ENCODE measurements around the gene SF3B3. TPM values are rescaled to one million over a fixed set of nuclear protein-coding genes. Genes with fewer than 3 reads are reported as not detected.
"Not testable (repeated sequence)": the region's sequence is repeated elsewhere in the genome, so short reads cannot be mapped to it uniquely, and the experiment has no call there.

Gene SF3B3
- total RNA-seq, 1 donor from 2014 or later = 188 TPM

DNA sequence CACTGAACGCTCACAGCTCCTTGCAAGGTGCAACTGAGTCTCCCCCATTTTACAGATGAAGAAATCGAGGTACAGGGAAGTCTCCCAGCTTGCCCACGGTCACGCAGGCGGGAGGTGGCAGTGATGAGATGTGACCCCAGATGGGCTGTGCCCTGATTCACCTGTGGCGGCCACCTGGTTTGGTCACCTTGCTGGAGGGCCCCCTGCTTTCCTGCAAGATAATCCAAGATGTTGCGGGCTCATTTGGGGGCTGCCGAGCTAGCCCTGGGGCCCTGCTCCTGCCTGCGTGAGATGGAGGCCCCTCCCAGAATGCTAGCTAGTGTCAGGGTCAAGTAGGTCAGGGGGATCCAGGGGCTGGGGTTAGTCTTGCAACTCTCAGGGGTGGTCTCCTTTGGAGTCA, 63.1 kb downstream of the SF3B3 start:
- no peak overlapping the region for H3K4me3 Mint-ChIP-seq

DNA sequence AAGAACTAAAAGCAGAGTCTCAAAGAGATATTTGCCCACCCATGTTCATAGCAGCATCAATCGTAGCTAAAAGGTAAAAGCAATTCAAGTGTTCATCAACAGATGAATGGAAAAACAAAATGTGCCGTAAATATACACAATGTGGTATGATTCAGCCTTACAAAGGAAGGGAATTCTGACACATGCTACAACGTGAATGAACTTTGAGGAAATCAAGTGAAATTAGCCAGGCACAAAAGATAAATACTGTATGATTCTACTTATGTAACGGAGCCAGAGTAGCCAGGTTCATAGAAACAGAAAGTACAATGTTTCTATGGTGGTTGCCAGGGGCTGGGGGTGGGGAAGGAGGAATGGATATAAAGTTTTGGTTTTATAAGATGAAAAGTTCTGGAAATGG, 64.9 kb downstream of the SF3B3 start:
- no peak overlapping the region for H3K27ac Mint-ChIP-seq
- no peak overlapping the region for H2AFZ ChIP-seq (replicated peaks)
- TF ChIP-seq EZH2phosphoT487 (IDR thresholded peaks at IDR 0.05) (no peak), EZH2 (IDR thresholded peaks at IDR 0.05) (no peak)
- TF ChIP-seq, protein P1, sequence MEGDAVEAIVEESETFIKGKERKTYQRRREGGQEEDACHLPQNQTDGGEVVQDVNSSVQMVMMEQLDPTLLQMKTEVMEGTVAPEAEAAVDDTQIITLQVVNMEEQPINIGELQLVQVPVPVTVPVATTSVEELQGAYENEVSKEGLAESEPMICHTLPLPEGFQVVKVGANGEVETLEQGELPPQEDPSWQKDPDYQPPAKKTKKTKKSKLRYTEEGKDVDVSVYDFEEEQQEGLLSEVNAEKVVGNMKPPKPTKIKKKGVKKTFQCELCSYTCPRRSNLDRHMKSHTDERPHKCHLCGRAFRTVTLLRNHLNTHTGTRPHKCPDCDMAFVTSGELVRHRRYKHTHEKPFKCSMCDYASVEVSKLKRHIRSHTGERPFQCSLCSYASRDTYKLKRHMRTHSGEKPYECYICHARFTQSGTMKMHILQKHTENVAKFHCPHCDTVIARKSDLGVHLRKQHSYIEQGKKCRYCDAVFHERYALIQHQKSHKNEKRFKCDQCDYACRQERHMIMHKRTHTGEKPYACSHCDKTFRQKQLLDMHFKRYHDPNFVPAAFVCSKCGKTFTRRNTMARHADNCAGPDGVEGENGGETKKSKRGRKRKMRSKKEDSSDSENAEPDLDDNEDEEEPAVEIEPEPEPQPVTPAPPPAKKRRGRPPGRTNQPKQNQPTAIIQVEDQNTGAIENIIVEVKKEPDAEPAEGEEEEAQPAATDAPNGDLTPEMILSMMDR (IDR thresholded peaks at IDR 0.05) = no peak
- no peaks in the 10 kb centered on the region for H3F3A ChIP-seq (ENCODE audit: low read depth)
- no peaks in the 10 kb centered on the region for H3K79me2 ChIP-seq (ENCODE audit: low read depth)
- H3K27me3 ChIP-seq = no peaks in the 10 kb centered on the region
- H4K20me1 ChIP-seq (ENCODE audit: low read depth) = no peaks in the 10 kb centered on the region
- H3K36me3 Mint-ChIP-seq = no peaks in the 10 kb centered on the region
- H3K4me1 Mint-ChIP-seq = peaks cover 10% of the 10 kb centered on the region
- DNase-seq (ENCODE audit: low spot score) = no peak
- no peak overlapping the region for H3K4me2 ChIP-seq
- H3K9me3 Mint-ChIP-seq = no peaks in the 10 kb centered on the region
- no peak overlapping the region for H3K9ac ChIP-seq
- H3K27ac ChIP-seq = no peak overlapping the region
- H3K9me3 ChIP-seq (ENCODE audit: low read depth) = no peaks in the 10 kb centered on the region
- H3K36me3 ChIP-seq = no peaks in the 10 kb centered on the region
- H3K4me1 ChIP-seq = no peaks in the 10 kb centered on the region
- H3K4me3 ChIP-seq = no peak overlapping the region
- H3K4me3 Mint-ChIP-seq = no peak overlapping the region
- H3K27me3 Mint-ChIP-seq (ENCODE audit: insufficient read depth, low read depth) = peaks cover 6% of the 10 kb centered on the region

More for the DNA sequence above, 63.1 kb downstream of the SF3B3 start:
- Histone ChIP-seq H3K4me3 (no peak overlapping the region), H3K9ac (no peak overlapping the region), H3K27ac (no peak overlapping the region), H3K27me3 (no peaks in the 10 kb centered on the region), H3F3A (ENCODE audit: low read depth) (no peaks in the 10 kb centered on the region), H4K20me1 (ENCODE audit: low read depth) (no peaks in the 10 kb centered on the region), H3K9me3 (ENCODE audit: low read depth) (no peaks in the 10 kb centered on the region), H2AFZ (replicated peaks) (no peak overlapping the region), H3K4me1 (no peaks in the 10 kb centered on the region), H3K4me2 (no peak overlapping the region), H3K79me2 (ENCODE audit: low read depth) (no peaks in the 10 kb centered on the region), H3K36me3 (no peaks in the 10 kb centered on the region)
- no peak overlapping the region for H3K27ac Mint-ChIP-seq
- H3K4me1 Mint-ChIP-seq = peaks cover 10% of the 10 kb centered on the region
- no peaks in the 10 kb centered on the region for H3K36me3 Mint-ChIP-seq
- peaks cover 4% of the 10 kb centered on the region for H3K27me3 Mint-ChIP-seq (ENCODE audit: insufficient read depth, low read depth)
- DNase-seq (ENCODE audit: low spot score) = no peak
- TF ChIP-seq EZH2phosphoT487 (IDR thresholded peaks at IDR 0.05) (no peak), EZH2 (IDR thresholded peaks at IDR 0.05) (no peak)
- TF ChIP-seq, protein P1 (IDR thresholded peaks at IDR 0.05) = no peak
- no peaks in the 10 kb centered on the region for H3K9me3 Mint-ChIP-seq

DNA sequence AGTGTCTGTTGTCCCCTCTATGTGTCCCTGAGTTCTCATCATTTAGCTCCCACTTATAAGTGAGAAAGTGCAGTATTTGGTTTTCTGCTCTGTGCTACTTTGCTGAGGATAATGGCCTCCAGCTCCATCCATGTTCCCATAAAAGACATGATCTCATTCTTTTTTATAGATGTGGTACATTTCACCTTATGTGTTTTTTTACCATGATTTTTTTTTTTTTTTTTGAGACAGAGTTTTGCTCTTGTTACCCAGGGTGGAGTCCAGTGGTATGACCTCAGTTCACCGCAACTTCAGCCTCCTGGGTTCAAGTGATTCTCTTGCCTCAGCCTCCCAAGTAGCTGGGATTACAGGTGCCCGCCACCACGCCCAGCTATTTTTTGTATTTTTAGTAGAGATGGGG, 65.8 kb downstream of the SF3B3 start:
- not testable (repeated sequence) for H3K9me3 Mint-ChIP-seq; H3F3A ChIP-seq (ENCODE audit: low read depth); H4K20me1 ChIP-seq (ENCODE audit: low read depth); H3K4me2 ChIP-seq; H3K9me3 ChIP-seq (ENCODE audit: low read depth); H3K27ac ChIP-seq; H3K4me1 ChIP-seq; H3K36me3 Mint-ChIP-seq; DNase-seq (ENCODE audit: low spot score); H3K9ac ChIP-seq; H3K27me3 Mint-ChIP-seq (ENCODE audit: insufficient read depth, low read depth); H2AFZ ChIP-seq (replicated peaks); H3K27ac Mint-ChIP-seq; H3K4me3 ChIP-seq; H3K27me3 ChIP-seq; H3K36me3 ChIP-seq; H3K4me3 Mint-ChIP-seq; H3K79me2 ChIP-seq (ENCODE audit: low read depth)
- H3K4me1 Mint-ChIP-seq = peaks cover 10% of the 10 kb centered on the region

DNA sequence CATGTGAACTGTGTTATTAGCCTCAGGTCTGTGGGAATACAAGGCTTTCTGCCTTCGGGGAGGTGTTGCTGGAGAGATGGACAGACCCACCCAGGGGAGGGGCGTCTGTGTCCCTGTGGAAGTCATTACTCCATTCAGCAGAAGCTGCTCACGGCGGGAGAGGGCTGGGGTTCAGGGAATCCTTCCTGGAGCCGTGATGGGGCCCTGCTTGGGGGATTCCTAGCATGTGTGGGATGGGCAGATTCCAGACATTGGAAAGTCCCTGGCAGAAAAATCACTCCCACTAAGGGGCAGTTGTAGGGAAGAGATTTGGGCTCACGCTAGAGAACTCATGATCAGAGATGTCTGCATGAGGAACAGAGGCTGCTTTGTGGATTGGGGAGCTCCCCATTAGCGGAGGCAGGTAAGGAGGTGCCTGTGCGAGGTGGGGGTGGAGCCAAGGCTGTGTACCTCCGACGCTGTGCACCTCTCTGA, 66.4 kb downstream of the SF3B3 start:
- no peaks in the 10 kb centered on the region for H3K9me3 Mint-ChIP-seq
- H3K9me3 ChIP-seq (ENCODE audit: low read depth) = no peaks in the 10 kb centered on the region
- no peak overlapping the region for H2AFZ ChIP-seq (replicated peaks)
- H3K4me2 ChIP-seq = no peak overlapping the region
- no peaks in the 10 kb centered on the region for H3K4me1 ChIP-seq
- H3K9ac ChIP-seq = no peak overlapping the region
- H3K27me3 ChIP-seq = no peaks in the 10 kb centered on the region
- H3K27ac ChIP-seq = no peak overlapping the region
- no peaks in the 10 kb centered on the region for H3K36me3 ChIP-seq
- H3K4me3 Mint-ChIP-seq = no peak overlapping the region
- H3K27ac Mint-ChIP-seq = peak overlapping the region; percentile 92
- peaks cover 10% of the 10 kb centered on the region for H3K4me1 Mint-ChIP-seq
- TF ChIP-seq EZH2 (IDR thresholded peaks at IDR 0.05) = no peak
- no peak for TF ChIP-seq EZH2phosphoT487 (IDR thresholded peaks at IDR 0.05)
- TF ChIP-seq, protein P1 (IDR thresholded peaks at IDR 0.05) = no peak
- DNase-seq (ENCODE audit: low spot score) = no peak
- H3K36me3 Mint-ChIP-seq = no peaks in the 10 kb centered on the region
- H3F3A ChIP-seq (ENCODE audit: low read depth) = no peaks in the 10 kb centered on the region
- H3K27me3 Mint-ChIP-seq (ENCODE audit: insufficient read depth, low read depth) = peaks cover 8% of the 10 kb centered on the region
- no peaks in the 10 kb centered on the region for H3K79me2 ChIP-seq (ENCODE audit: low read depth)
- no peaks in the 10 kb centered on the region for H4K20me1 ChIP-seq (ENCODE audit: low read depth)
- no peak overlapping the region for H3K4me3 ChIP-seq
